HepG2 (cell line): ENCODE measurements around the gene LTC4S. TPM values are rescaled to one million over a fixed set of nuclear protein-coding genes. Genes with fewer than 3 reads are reported as not detected.

Source experiments
- IKZF4 ChIP-seq: sonication (generic); formaldehyde crosslinking; IDR thresholded peaks from 2 replicates; pipeline ENCODE4 v1.5.1; 2020; ENCODE audit warnings: borderline replicate concordance, mild to moderate bottlenecking, low read depth, missing genetic modification reagents; ENCODE audit errors: not compliant biosample characterization
- KDM6A ChIP-seq: IDR thresholded peaks from 2 replicates; pipeline ENCODE4 v1.6.1; 2016; ENCODE audit warnings: low read depth
- MED8 ChIP-seq: sonication (generic); formaldehyde crosslinking; IDR thresholded peaks from 2 replicates; pipeline ENCODE4 v1.8.1; 2023; ENCODE audit warnings: mild to moderate bottlenecking, missing genetic modification reagents; ENCODE audit not compliant: insufficient replicate concordance
- NFATC3 ChIP-seq: sonication (generic); formaldehyde crosslinking; IDR thresholded peaks from 2 replicates; pipeline ENCODE4 v1.5.1; 2020; ENCODE audit warnings: mild to moderate bottlenecking, missing genetic modification reagents
- RBFOX2 ChIP-seq: fragments of 200-400 bp; formaldehyde crosslinking; IDR thresholded peaks from 2 replicates; pipeline ENCODE4 v1.6.1; 2017; ENCODE audit warnings: low read depth, mild to moderate bottlenecking, low read length
- SIN3A ChIP-seq: IDR thresholded peaks from 2 replicates; pipeline ENCODE4 v1.6.1; 2011; ENCODE audit warnings: low read depth, mild to moderate bottlenecking, control low read depth, low read length, borderline replicate concordance
- ZNF652 ChIP-seq: IDR thresholded peaks from 2 replicates; pipeline ENCODE4 v1.6.1; 2016; ENCODE audit warnings: low read depth, borderline replicate concordance
- ZSCAN20 ChIP-seq: sonication (generic); formaldehyde crosslinking; IDR thresholded peaks from 2 replicates; pipeline ENCODE4 v1.4.0; 2020; ENCODE audit warnings: missing genetic modification reagents, mild to moderate bottlenecking, borderline replicate concordance
- polyA plus RNA-seq, 8 experiments: library from polyadenylated mRNA; depleted of rRNA in 3 of 8; stranded (reverse) in 7 of 8; unstranded in 1 of 8; fragments of >200 nt; fragmentation: Illumina TruSeq in 4 of 8; extraction: Trizol in 4 of 8; gene quantifications; 2 replicates each; pipeline versions ENCODE4 v1.2.1 to v1.2.3, GENCODE V29; 2011 to 2016; ENCODE audit warnings: low read depth in 4 of 8, missing spikeins in 1 of 8, mixed read lengths in 1 of 8; ENCODE audit not compliant: insufficient read depth in 1 of 8
- total RNA-seq, 5 experiments: library from RNA; depleted of rRNA; stranded (reverse); fragments of >200 nt; fragmentation: Illumina TruSeq; extraction: Trizol; gene quantifications; 2 replicates each; pipeline ENCODE4 v1.2.3, GENCODE V29; 2016; ENCODE audit warnings: low read depth in 1 of 5
- TF ChIP-seq, protein P1 (sequence below): sonication (generic); formaldehyde crosslinking; IDR thresholded peaks from 2 replicates; pipeline ENCODE4 v1.9.0; 2021; ENCODE audit warnings: mild to moderate bottlenecking, missing genetic modification reagents
- TF ChIP-seq, protein P2 (sequence below): sonication (generic); formaldehyde crosslinking; IDR thresholded peaks from 2 replicates; pipeline ENCODE4 v1.5.0; 2020; ENCODE audit warnings: missing genetic modification reagents, mild to moderate bottlenecking, borderline replicate concordance
- TF ChIP-seq, protein P3 (sequence below): sonication (generic); formaldehyde crosslinking; IDR thresholded peaks from 2 replicates; pipeline ENCODE4 v1.5.0; 2020; ENCODE audit warnings: missing genetic modification reagents, mild to moderate bottlenecking, borderline replicate concordance
- TF ChIP-seq, protein P4 (sequence below): sonication (generic); formaldehyde crosslinking; IDR thresholded peaks from 2 replicates; pipeline ENCODE4 v1.4.0; 2020; ENCODE audit warnings: missing genetic modification reagents

LTC4S gene
- total and polyA plus RNA-seq, 2 of the 13 experiments (the other 11 are each of a cell fraction or from before 2014, with no cell fraction given) = 0.35 TPM; not detected in 1

DNA sequence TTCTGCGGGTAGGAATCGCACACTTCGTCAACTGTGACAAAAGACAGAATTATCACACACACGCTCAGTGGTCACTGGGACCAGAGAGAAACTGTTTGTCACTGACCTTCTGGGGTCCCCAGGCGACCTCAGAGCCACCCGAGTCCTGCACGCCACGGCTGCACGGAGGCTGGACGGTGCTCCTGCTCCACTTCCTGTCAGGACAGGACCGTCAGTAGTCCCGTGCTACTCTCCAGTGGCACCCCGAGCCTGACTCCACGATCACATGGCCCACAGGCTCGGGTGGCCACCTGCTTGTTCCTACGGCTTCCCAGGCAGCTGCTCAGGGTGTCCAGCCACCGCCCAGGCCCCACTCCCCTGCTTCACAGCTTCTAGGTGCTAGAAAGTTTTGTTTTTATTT is 47.0 kb downstream of the LTC4S start (continued):
- TF ChIP-seq, protein P1, sequence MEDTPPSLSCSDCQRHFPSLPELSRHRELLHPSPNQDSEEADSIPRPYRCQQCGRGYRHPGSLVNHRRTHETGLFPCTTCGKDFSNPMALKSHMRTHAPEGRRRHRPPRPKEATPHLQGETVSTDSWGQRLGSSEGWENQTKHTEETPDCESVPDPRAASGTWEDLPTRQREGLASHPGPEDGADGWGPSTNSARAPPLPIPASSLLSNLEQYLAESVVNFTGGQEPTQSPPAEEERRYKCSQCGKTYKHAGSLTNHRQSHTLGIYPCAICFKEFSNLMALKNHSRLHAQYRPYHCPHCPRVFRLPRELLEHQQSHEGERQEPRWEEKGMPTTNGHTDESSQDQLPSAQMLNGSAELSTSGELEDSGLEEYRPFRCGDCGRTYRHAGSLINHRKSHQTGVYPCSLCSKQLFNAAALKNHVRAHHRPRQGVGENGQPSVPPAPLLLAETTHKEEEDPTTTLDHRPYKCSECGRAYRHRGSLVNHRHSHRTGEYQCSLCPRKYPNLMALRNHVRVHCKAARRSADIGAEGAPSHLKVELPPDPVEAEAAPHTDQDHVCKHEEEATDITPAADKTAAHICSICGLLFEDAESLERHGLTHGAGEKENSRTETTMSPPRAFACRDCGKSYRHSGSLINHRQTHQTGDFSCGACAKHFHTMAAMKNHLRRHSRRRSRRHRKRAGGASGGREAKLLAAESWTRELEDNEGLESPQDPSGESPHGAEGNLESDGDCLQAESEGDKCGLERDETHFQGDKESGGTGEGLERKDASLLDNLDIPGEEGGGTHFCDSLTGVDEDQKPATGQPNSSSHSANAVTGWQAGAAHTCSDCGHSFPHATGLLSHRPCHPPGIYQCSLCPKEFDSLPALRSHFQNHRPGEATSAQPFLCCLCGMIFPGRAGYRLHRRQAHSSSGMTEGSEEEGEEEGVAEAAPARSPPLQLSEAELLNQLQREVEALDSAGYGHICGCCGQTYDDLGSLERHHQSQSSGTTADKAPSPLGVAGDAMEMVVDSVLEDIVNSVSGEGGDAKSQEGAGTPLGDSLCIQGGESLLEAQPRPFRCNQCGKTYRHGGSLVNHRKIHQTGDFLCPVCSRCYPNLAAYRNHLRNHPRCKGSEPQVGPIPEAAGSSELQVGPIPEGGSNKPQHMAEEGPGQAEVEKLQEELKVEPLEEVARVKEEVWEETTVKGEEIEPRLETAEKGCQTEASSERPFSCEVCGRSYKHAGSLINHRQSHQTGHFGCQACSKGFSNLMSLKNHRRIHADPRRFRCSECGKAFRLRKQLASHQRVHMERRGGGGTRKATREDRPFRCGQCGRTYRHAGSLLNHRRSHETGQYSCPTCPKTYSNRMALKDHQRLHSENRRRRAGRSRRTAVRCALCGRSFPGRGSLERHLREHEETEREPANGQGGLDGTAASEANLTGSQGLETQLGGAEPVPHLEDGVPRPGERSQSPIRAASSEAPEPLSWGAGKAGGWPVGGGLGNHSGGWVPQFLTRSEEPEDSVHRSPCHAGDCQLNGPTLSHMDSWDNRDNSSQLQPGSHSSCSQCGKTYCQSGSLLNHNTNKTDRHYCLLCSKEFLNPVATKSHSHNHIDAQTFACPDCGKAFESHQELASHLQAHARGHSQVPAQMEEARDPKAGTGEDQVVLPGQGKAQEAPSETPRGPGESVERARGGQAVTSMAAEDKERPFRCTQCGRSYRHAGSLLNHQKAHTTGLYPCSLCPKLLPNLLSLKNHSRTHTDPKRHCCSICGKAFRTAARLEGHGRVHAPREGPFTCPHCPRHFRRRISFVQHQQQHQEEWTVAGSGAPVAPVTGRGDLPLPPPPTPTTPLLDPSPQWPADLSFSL (CRISPR knock-in tag) = no peak
- TF ChIP-seq KDM6A (CRISPR knock-in tag) = no peak
- TF ChIP-seq RBFOX2 = peak; percentile 55; the same call in 1 of the 2 replicates
- no peak for TF ChIP-seq NFATC3
- TF ChIP-seq, protein P2, sequence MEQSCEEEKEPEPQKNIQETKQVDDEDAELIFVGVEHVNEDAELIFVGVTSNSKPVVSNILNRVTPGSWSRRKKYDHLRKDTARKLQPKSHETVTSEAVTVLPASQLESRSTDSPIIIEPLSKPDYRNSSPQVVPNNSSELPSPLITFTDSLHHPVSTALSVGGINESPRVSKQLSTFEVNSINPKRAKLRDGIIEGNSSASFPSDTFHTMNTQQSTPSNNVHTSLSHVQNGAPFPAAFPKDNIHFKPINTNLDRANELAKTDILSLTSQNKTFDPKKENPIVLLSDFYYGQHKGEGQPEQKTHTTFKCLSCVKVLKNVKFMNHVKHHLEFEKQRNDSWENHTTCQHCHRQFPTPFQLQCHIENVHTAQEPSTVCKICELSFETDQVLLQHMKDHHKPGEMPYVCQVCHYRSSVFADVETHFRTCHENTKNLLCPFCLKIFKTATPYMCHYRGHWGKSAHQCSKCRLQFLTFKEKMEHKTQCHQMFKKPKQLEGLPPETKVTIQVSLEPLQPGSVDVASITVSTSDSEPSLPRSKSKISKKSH (CRISPR knock-in tag) = no peak
- no peak for TF ChIP-seq ZNF652 (CRISPR knock-in tag)
- TF ChIP-seq, protein P3, sequence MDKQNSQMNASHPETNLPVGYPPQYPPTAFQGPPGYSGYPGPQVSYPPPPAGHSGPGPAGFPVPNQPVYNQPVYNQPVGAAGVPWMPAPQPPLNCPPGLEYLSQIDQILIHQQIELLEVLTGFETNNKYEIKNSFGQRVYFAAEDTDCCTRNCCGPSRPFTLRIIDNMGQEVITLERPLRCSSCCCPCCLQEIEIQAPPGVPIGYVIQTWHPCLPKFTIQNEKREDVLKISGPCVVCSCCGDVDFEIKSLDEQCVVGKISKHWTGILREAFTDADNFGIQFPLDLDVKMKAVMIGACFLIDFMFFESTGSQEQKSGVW = no peak
- TF ChIP-seq SIN3A = no peak
- no peak for TF ChIP-seq IKZF4
- TF ChIP-seq, protein P4, sequence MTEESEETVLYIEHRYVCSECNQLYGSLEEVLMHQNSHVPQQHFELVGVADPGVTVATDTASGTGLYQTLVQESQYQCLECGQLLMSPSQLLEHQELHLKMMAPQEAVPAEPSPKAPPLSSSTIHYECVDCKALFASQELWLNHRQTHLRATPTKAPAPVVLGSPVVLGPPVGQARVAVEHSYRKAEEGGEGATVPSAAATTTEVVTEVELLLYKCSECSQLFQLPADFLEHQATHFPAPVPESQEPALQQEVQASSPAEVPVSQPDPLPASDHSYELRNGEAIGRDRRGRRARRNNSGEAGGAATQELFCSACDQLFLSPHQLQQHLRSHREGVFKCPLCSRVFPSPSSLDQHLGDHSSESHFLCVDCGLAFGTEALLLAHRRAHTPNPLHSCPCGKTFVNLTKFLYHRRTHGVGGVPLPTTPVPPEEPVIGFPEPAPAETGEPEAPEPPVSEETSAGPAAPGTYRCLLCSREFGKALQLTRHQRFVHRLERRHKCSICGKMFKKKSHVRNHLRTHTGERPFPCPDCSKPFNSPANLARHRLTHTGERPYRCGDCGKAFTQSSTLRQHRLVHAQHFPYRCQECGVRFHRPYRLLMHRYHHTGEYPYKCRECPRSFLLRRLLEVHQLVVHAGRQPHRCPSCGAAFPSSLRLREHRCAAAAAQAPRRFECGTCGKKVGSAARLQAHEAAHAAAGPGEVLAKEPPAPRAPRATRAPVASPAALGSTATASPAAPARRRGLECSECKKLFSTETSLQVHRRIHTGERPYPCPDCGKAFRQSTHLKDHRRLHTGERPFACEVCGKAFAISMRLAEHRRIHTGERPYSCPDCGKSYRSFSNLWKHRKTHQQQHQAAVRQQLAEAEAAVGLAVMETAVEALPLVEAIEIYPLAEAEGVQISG (CRISPR knock-in tag) = no peak
- TF ChIP-seq MED8 = no peak
- no peak for TF ChIP-seq ZSCAN20 (CRISPR knock-in tag)
